Peyer's patch (tissue), 4 donors: ENCODE data around the gene KLHL17.

Experiments used
- CTCF ChIP-seq, 6 experiments: fragments of 450-650 bp in 4 of 6; fragments of 200-600 bp in 2 of 6; sonication (generic) in 1 of 6; IDR thresholded peaks; one replicate each; pipeline ENCODE4 v1.5.1; 2017 to 2019; ENCODE audit warnings: antibody characterized with exemption in 6 of 6, mild to moderate bottlenecking in 3 of 6, moderate library complexity in 1 of 6
- POLR2A ChIP-seq, 2 donors: fragments of 450-650 bp; IDR thresholded peaks; one replicate each; pipeline ENCODE4 v1.5.1; 2017; ENCODE audit warnings: antibody characterized with exemption in 2 of 2, mild to moderate bottlenecking in 2 of 2, moderate library complexity in 2 of 2

GRCh38 chr1:939511-940106 is 20.8 kb upstream of the KLHL17 start:
- TF ChIP-seq CTCF (IDR thresholded peaks at IDR 0.05) (no peak), POLR2A (IDR thresholded peaks at IDR 0.05) (no peak)
